ENCODE results near the gene PSMC6. TPM values are rescaled to one million over a fixed set of nuclear protein-coding genes. Genes with fewer than 3 reads are reported as not detected.
A peak's percentile ranks its signal among the peaks of the same experiment; 100 is the strongest.
"Not testable (repeated sequence)": the region's sequence is repeated elsewhere in the genome, so short reads cannot be mapped to it uniquely, and the experiment has no call there.

Gene PSMC6
- total RNA-seq, 1 experiment from 2014 or later: 394 TPM

GRCh38 chr14:52716155-52716554 lies 9.2 kb downstream of the PSMC6 start:
- DNase-seq (ENCODE audit: low read depth): no peak

DNA sequence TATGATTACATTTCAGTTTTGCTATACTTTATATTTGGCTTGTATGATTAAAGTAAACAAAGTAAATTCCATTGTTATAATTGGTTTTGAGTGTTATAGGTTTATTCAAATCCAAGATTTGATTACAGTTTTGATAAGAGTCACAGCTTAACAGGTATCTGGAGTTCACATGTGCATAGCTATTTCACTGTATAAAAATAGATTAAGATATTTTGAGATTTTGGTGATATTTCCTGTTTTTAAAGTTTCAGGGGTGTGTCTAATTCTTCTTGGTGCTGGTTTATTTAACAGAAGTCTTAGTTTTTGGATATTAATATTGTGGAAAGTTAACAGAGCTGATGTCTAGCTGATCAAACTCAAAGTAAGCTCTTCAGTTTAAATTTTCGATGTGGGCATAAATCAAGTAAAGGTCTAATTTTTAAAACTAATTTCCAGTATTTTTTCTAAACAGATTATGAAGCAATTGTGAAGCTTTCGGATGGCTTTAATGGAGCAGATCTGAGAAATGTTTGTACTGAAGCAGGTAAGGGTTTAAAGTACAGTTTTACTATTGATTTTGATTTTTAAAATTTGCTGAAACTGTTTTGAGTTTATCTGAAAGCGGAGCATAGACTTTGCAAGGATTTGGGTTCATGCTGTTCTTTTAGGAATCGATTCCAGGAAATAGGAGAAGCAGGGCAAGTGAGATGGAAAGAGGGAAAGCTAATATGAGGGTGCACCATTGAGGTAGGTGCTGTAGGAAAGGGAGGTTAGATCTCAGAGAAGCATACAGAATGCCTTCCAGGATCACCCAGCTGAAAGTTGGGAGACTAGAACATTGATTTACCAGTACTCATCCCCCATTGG lies 16.7 kb downstream of the PSMC6 start:
- DNase-seq (ENCODE audit: low read depth): no peak

GRCh38 chr14:52724360-52724644 lies 17.3 kb downstream of the PSMC6 start:
- no peak for DNase-seq (ENCODE audit: low read depth)

DNA sequence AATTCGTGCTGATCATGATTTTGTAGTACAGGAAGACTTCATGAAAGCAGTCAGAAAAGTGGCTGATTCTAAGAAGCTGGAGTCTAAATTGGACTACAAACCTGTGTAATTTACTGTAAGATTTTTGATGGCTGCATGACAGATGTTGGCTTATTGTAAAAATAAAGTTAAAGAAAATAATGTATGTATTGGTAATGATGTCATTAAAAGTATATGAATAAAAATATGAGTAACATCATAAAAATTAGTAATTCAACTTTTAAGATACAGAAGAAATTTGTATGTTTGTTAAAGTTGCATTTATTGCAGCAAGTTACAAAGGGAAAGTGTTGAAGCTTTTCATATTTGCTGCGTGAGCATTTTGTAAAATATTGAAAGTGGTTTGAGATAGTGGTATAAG lies 20.5 kb downstream of the PSMC6 start:
- not testable (repeated sequence) for DNase-seq (ENCODE audit: low read depth)

- not testable (repeated sequence) for DNase-seq (ENCODE audit: low read depth)
Measured at GRCh38 chr14:52729035-52729434, 22.0 kb downstream of the PSMC6 start.

GRCh38 chr14:52729585-52729924 lies 22.6 kb downstream of the PSMC6 start:
- DNase-seq (ENCODE audit: low read depth): no peak

- peak; percentile 100 for DNase-seq (ENCODE audit: low read depth)
Measured at GRCh38 chr14:52729925-52730708, 23.1 kb downstream of the PSMC6 start, which contains the start of gene STYX. Gene STYX, plus strand, starts transcription at chr14:52730166. Its CDS starts 309 bp downstream, at chr14:52730475.

- DNase-seq (ENCODE audit: low read depth): no peak
Measured at GRCh38 chr14:52730709-52731111, 23.7 kb downstream of the PSMC6 start.

DNA sequence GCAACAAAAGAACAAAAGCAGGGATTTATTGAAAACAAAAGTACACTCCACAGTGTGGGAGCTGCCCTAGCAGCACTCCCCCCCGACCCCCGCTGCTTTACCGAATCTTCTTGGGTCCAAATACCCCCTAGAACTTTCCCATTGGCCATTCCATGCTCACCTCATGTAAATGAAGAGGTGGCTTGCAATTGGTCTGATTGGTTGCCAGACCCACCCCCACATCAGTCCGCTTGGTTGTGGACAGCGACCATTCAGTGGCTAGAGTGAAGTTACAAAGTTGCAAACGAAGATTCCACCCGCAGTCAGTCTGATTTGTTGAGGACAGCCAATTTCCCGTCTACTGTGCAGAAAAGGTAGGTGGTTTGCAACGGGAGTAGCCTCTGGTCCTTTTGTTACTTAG lies 26.8 kb downstream of the PSMC6 start:
- no peak for DNase-seq (ENCODE audit: low read depth)

GRCh38 chr14:52735921-52736489 lies 29.0 kb downstream of the PSMC6 start:
- DNase-seq (ENCODE audit: low read depth): no peak

GRCh38 chr14:52738409-52738808 lies 31.4 kb downstream of the PSMC6 start:
- DNase-seq (ENCODE audit: low read depth): no peak

GRCh38 chr14:52740751-52741150 lies 33.8 kb downstream of the PSMC6 start:
- DNase-seq (ENCODE audit: low read depth): no peak

DNA sequence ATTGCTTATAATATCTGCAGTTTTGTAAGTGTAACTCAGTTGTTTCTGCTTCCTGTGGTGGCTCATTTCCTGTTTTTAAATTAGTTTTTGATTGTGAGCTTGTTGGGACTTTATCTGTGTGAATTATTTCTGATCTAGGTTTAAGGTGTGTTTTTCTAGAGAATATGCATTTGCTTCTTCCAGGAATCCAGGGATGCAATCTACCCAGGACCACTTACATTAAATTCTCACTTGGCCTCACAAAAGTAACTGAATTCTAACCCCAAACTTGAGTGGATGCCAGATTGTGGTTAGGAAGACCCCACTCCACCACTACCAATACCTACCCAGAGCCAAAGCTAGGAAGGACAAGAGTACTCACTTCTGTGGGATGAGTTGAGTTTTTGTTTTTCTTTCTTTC lies 34.9 kb downstream of the PSMC6 start:
- no peak for DNase-seq (ENCODE audit: low read depth)

GRCh38 chr14:52748647-52749292 lies 41.8 kb downstream of the PSMC6 start:
- no peak for DNase-seq (ENCODE audit: low read depth)

GRCh38 chr14:52755607-52756316 lies 48.8 kb downstream of the PSMC6 start:
- DNase-seq (ENCODE audit: low read depth): no peak

- no peak for DNase-seq (ENCODE audit: low read depth)
Measured at GRCh38 chr14:52759145-52759544, 52.1 kb downstream of the PSMC6 start.

- DNase-seq (ENCODE audit: low read depth): not testable (repeated sequence)
Measured at GRCh38 chr14:52762923-52763322, 55.9 kb downstream of the PSMC6 start.

GRCh38 chr14:52767058-52767833 lies 60.2 kb downstream of the PSMC6 start:
- no peak for DNase-seq (ENCODE audit: low read depth)

- no peak for DNase-seq (ENCODE audit: low read depth)
Measured at GRCh38 chr14:52769887-52770286, 62.9 kb downstream of the PSMC6 start.

DNA sequence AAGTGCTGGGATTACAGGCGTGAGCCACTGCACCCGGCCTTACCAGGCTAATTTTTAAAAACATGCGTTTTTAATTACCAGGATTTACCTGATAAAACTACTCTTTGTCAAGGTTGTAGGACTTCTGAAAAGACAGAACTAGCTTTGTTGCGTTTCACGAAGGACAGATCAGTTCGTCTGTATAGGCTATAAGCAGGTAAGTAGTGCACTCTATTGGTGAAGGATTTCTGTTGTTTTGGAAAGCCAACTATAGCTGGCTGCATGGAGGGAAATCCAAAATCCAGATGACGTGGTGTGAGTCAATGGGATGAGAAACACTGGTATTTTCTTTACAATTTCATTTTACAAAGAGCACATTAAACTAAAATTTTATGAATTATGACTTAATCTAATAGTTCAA lies 69.8 kb downstream of the PSMC6 start:
- no peak for DNase-seq (ENCODE audit: low read depth)

Data from Daoy (cell line).